A549 (cell line): ENCODE data around the gene DOCK7.

ENCODE experiments used
- CBX8 ChIP-seq: fragments of 200-600 bp; sonication (generic); IDR thresholded peaks from 2 replicates; pipeline ENCODE4 v1.6.1; 2016
- CHD4 ChIP-seq: fragments of 200-600 bp; sonication (generic); IDR thresholded peaks from 2 replicates; pipeline ENCODE4 v1.6.1; 2016; ENCODE audit warnings: antibody characterized with exemption, mild to moderate bottlenecking, borderline replicate concordance
- EHMT2 ChIP-seq: fragments of 200-600 bp; sonication (generic); IDR thresholded peaks from 2 replicates; pipeline ENCODE4 v1.6.1; 2016; ENCODE audit warnings: antibody characterized with exemption, low read depth, mild to moderate bottlenecking, moderate library complexity
- ESRRA ChIP-seq: fragments of 150-350 bp; IDR thresholded peaks from 2 replicates; pipeline ENCODE4 v1.6.1; 2014; ENCODE audit warnings: mild to moderate bottlenecking, low read length, borderline replicate concordance
- HDAC2 ChIP-seq: fragments of 200-600 bp; sonication (generic); IDR thresholded peaks from 2 replicates; pipeline ENCODE4 v1.6.1; 2016
- HOXA7 ChIP-seq: fragments of 250-450 bp; sonication (Bioruptor Pico); IDR thresholded peaks from 2 replicates; pipeline ENCODE4 v1.5.0; 2020; ENCODE audit warnings: mild to moderate bottlenecking, moderate library complexity
- MAZ ChIP-seq: fragments of 150-350 bp; IDR thresholded peaks from 2 replicates; pipeline ENCODE4 v1.6.1; 2014; ENCODE audit warnings: antibody characterized with exemption, low read depth, low read length, borderline replicate concordance
- POLR2A ChIP-seq: IDR thresholded peaks from 2 replicates; pipeline ENCODE4 v1.6.1; 2012; ENCODE audit warnings: mild to moderate bottlenecking, low read length
- REST ChIP-seq: fragments of 200-600 bp; sonication (generic); IDR thresholded peaks from 2 replicates; pipeline ENCODE4 v1.6.1; 2016; ENCODE audit warnings: antibody characterized with exemption, mild to moderate bottlenecking, moderate library complexity
- TF ChIP-seq, protein P1 (sequence below): fragments of >200 bp; sonication (Bioruptor Twin); formaldehyde crosslinking; IDR thresholded peaks from 3 replicates; pipeline ENCODE4 v1.5.1; 2016
- TF ChIP-seq, protein P2 (sequence below): fragments of >200 bp; sonication (Bioruptor Twin); formaldehyde crosslinking; IDR thresholded peaks from 2 replicates; pipeline ENCODE4 v1.6.1; 2016
- TF ChIP-seq, protein P3 (sequence below): fragments of 150-350 bp; IDR thresholded peaks from 2 replicates; pipeline ENCODE4 v1.6.1; 2014; ENCODE audit warnings: low read depth, mild to moderate bottlenecking, low read length

- TF ChIP-seq EHMT2 = no peak
- TF ChIP-seq, protein P1, sequence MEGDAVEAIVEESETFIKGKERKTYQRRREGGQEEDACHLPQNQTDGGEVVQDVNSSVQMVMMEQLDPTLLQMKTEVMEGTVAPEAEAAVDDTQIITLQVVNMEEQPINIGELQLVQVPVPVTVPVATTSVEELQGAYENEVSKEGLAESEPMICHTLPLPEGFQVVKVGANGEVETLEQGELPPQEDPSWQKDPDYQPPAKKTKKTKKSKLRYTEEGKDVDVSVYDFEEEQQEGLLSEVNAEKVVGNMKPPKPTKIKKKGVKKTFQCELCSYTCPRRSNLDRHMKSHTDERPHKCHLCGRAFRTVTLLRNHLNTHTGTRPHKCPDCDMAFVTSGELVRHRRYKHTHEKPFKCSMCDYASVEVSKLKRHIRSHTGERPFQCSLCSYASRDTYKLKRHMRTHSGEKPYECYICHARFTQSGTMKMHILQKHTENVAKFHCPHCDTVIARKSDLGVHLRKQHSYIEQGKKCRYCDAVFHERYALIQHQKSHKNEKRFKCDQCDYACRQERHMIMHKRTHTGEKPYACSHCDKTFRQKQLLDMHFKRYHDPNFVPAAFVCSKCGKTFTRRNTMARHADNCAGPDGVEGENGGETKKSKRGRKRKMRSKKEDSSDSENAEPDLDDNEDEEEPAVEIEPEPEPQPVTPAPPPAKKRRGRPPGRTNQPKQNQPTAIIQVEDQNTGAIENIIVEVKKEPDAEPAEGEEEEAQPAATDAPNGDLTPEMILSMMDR = no peak
- TF ChIP-seq HOXA7 (CRISPR knock-in tag) = no peak
- TF ChIP-seq POLR2A = no peak
- no peak for TF ChIP-seq ESRRA
- no peak for TF ChIP-seq MAZ
- no peak for TF ChIP-seq REST
- TF ChIP-seq, protein P2, sequence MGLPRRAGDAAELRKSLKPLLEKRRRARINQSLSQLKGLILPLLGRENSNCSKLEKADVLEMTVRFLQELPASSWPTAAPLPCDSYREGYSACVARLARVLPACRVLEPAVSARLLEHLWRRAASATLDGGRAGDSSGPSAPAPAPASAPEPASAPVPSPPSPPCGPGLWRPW = no peak
- TF ChIP-seq CBX8 = no peak
- TF ChIP-seq, protein P3, sequence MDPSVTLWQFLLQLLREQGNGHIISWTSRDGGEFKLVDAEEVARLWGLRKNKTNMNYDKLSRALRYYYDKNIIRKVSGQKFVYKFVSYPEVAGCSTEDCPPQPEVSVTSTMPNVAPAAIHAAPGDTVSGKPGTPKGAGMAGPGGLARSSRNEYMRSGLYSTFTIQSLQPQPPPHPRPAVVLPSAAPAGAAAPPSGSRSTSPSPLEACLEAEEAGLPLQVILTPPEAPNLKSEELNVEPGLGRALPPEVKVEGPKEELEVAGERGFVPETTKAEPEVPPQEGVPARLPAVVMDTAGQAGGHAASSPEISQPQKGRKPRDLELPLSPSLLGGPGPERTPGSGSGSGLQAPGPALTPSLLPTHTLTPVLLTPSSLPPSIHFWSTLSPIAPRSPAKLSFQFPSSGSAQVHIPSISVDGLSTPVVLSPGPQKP = no peak
- TF ChIP-seq CHD4 = no peak
- TF ChIP-seq HDAC2 = no peak
Measured at GRCh38 chr1:62613890-62614289, 74.3 kb downstream of the DOCK7 start.
